ENCODE measurements around the gene CHID1. TPM values are rescaled to one million over a fixed set of nuclear protein-coding genes. Genes with fewer than 3 reads are reported as not detected.

CHID1 gene
- total RNA-seq, 6 donors from 2014 or later, result 34.6 to 144 (median 59.1) TPM

GRCh38 chr11:894575-895201 is 15.9 kb downstream of the CHID1 start:
- H3K27ac ChIP-seq, result no peak overlapping the region
- no peak for TF ChIP-seq POLR2AphosphoS5 (IDR thresholded peaks at IDR 0.05)
- no peak for TF ChIP-seq CTCF (IDR thresholded peaks at IDR 0.05)
- TF ChIP-seq POLR2A (IDR thresholded peaks at IDR 0.05), result no peak
- TF ChIP-seq EP300 (IDR thresholded peaks at IDR 0.05), result no peak
- no peak for DNase-seq
- 96% methylated on average over 12 of the region's 12 CpGs; no CpG with 5 or more reads in 1 of the 2 donors for WGBS, 2 donors
- H3K9me3 ChIP-seq, result no peaks in the 10 kb centered on the region
- H3K36me3 ChIP-seq, result peaks cover 0 to 24% (median 18%) of the 10 kb centered on the region in 4 donors
- no peak overlapping the region for H3K4me3 ChIP-seq
- H3K27me3 ChIP-seq, result no peaks in the 10 kb centered on the region
- no peaks in the 10 kb centered on the region for H3K4me1 ChIP-seq
- peak in 1 of 2 donors; percentile 4 for ATAC-seq (ENCODE audit: low FRiP score in 2 of 2)

GRCh38 chr11:893008-893654 is 17.5 kb downstream of the CHID1 start:
- ATAC-seq (ENCODE audit: low FRiP score in 2 of 2), result no peak
- H3K4me3 ChIP-seq, result no peak overlapping the region
- H3K4me1 ChIP-seq, result no peaks in the 10 kb centered on the region
- H3K36me3 ChIP-seq, result peaks cover 0 to 11% (median 5%) of the 10 kb centered on the region in 4 donors
- 81% methylated on average over 12 of the region's 13 CpGs; no CpG with 5 or more reads in 1 of the 2 donors for WGBS, 2 donors
- no peaks in the 10 kb centered on the region for H3K9me3 ChIP-seq
- DNase-seq, result peak in 1 of 2 donors; percentile 66
- H3K27me3 ChIP-seq, result no peaks in the 10 kb centered on the region
- H3K27ac ChIP-seq, result no peak overlapping the region
- TF ChIP-seq CTCF (IDR thresholded peaks at IDR 0.05) (no peak), POLR2AphosphoS5 (IDR thresholded peaks at IDR 0.05) (no peak), POLR2A (IDR thresholded peaks at IDR 0.05) (no peak), EP300 (IDR thresholded peaks at IDR 0.05) (no peak)

DNA sequence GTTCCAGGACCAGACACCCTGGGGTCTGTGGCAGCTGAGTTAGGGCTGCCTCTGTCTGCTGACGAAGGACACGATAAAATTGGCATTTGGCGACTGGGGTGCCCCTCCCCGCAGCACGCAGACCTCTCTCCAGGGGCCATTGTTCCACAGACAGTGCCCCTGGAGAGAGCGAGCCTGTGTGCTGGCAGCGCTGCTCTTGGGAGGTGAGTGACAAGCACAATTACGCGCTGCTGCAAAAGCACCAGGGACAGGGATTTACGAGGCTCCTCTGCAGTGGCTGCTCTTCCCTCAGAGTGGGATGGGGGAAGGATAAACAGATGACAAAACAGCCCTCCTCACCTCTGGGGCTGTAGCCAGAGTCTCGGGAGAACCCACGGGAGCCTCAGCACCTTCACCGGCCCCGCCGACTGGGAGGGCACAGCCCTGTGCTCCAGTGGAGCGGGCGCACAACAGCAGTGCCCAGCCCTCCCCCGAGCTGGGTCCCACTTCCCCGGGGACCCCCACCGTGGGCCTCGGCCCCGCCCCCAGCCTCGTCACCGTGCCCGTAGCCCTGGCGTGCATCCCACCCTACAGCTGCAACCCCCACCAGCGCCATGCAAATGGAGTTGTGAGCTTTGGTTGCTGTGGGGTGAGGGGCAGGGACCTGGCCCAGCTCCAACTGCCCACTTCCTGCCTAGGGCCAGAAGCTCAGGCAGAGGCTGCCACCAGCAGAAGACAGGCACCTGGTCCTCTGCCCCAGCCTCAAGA is 19.6 kb downstream of the CHID1 start:
- Histone ChIP-seq H3K27ac (no peak overlapping the region), H3K36me3 (peaks cover 0 to 29% (median 13%) of the 10 kb centered on the region in 4 donors), H3K9me3 (no peaks in the 10 kb centered on the region), H3K4me3 (no peak overlapping the region), H3K4me1 (no peaks in the 10 kb centered on the region), H3K27me3 (no peaks in the 10 kb centered on the region)
- 85 to 88% methylated on average over 14 to 26 of the region's 27 CpGs for WGBS, 2 donors
- DNase-seq, result peak in 1 of 2 donors; percentile 74
- TF ChIP-seq POLR2AphosphoS5 (IDR thresholded peaks at IDR 0.05) (no peak), EP300 (IDR thresholded peaks at IDR 0.05) (no peak), POLR2A (IDR thresholded peaks at IDR 0.05) (no peak), CTCF (IDR thresholded peaks at IDR 0.05) (no peak)
- ATAC-seq (ENCODE audit: low FRiP score in 2 of 2), result no peak

DNA sequence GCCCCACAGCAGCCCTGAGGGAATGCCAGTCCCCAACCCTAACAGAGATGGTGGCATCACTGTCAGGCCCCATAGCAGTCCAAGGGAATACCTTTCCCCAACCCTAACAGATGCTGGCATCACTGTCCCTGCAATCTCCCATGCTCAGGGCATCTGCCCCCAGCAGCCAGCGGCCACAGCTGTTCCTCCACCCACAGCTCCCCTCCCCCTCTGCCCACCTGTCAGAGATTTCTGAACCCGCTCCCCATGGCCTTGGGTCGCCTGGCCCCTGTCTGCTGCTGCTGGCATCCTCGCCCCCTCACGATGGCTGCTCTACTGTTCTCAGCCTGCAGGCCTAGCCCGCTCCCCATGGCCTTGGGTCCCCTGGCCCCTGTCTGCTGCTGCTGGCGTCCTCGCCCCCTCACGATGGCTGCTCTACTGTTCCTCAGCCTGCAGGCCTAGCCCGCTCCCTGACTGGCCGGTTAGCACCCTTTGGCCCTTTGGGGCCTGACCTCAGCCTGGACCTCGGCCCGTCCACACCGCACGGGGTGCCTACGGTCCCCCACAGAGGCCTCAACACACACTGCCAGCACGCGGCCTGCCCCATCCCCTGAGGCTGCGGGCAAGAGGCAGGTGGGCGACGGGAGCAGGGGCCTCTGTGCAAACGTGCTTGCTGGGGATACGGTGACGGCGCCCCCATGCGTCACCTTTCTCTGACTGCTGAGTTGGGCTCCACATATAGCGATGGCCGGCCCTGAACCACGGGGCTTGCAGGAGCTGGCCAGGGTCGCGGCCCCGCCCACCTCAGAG is 20.7 kb downstream of the CHID1 start:
- no peaks in the 10 kb centered on the region for H3K9me3 ChIP-seq
- WGBS, 2 donors, result 91 to 92% methylated on average over 19 to 32 of the region's 32 CpGs
- DNase-seq, result peak in 1 of 2 donors; percentile 80
- H3K36me3 ChIP-seq, result peaks cover 0 to 29% (median 13%) of the 10 kb centered on the region in 4 donors
- no peak for TF ChIP-seq EP300 (IDR thresholded peaks at IDR 0.05)
- no peak for TF ChIP-seq POLR2A (IDR thresholded peaks at IDR 0.05)
- no peak for TF ChIP-seq CTCF (IDR thresholded peaks at IDR 0.05)
- TF ChIP-seq POLR2AphosphoS5 (IDR thresholded peaks at IDR 0.05), result no peak
- ATAC-seq (ENCODE audit: low FRiP score in 2 of 2), result no peak
- H3K4me1 ChIP-seq, result no peaks in the 10 kb centered on the region
- no peak overlapping the region for H3K4me3 ChIP-seq
- no peaks in the 10 kb centered on the region for H3K27me3 ChIP-seq
- H3K27ac ChIP-seq, result no peak overlapping the region

All from upper lobe of left lung (tissue), 6 donors.